Fibroblast of villous mesenchyme (primary cell): ENCODE measurements around the gene KRTAP10-6. TPM values are rescaled to one million over a fixed set of nuclear protein-coding genes. Genes with fewer than 3 reads are reported as not detected.

Source experiments
- DNase-seq: peaks from one replicate; pipeline ENCODE4 v3.0.0-alpha.2; 2010; ENCODE audit warnings: low read depth
- H3K4me3 ChIP-seq: 2 replicates; pipeline ENCODE4 v1.5.1; 2011; ENCODE audit warnings: low read depth, mild to moderate bottlenecking, low read length
- CTCF ChIP-seq: IDR thresholded peaks from 2 replicates; pipeline ENCODE4 v1.5.1; 2012; ENCODE audit warnings: low read depth, mild to moderate bottlenecking, low read length; ENCODE audit not compliant: insufficient read depth
- total RNA-seq: library from RNA; depleted of rRNA; stranded (reverse); fragments of >200 nt; gene quantifications from 2 replicates; pipeline ENCODE4 v1.2.3, GENCODE V29; 2012

KRTAP10-6 gene
- total RNA-seq, 1 donor: not detected

GRCh38 chr21:44557491-44558328, 34.6 kb downstream of the KRTAP10-6 start:
- H3K4me3 ChIP-seq: no peak overlapping the region
- no peak for TF ChIP-seq CTCF

GRCh38 chr21:44556879-44557278, 35.4 kb downstream of the KRTAP10-6 start:
- H3K4me3 ChIP-seq: no peak overlapping the region
- DNase-seq: no peak
- no peak for TF ChIP-seq CTCF

More at GRCh38 chr21:44557491-44558328, 34.6 kb downstream of the KRTAP10-6 start:
- no peak for DNase-seq

GRCh38 chr21:44555200-44555875, 37.0 kb downstream of the KRTAP10-6 start:
- H3K4me3 ChIP-seq: no peak overlapping the region
- no peak for DNase-seq
- TF ChIP-seq CTCF: no peak

GRCh38 chr21:44552681-44553080, 39.6 kb downstream of the KRTAP10-6 start:
- no peak overlapping the region for H3K4me3 ChIP-seq
- TF ChIP-seq CTCF: no peak
- DNase-seq: no peak

- TF ChIP-seq CTCF: no peak
- DNase-seq: no peak
- H3K4me3 ChIP-seq: no peak overlapping the region
Observed at GRCh38 chr21:44552136-44552535, 40.2 kb downstream of the KRTAP10-6 start.

- H3K4me3 ChIP-seq: no peak within 1 kb of the TSS
- DNase-seq: no peak
- no peak for TF ChIP-seq CTCF
Observed at GRCh38 chr21:44551340-44551961, 40.9 kb downstream of the KRTAP10-6 start, which contains the start of gene KRTAP10-2. TSS of gene KRTAP10-2 (minus strand) at chr21:44551505. CDS start at chr21:44551458, 47 bp downstream.
